Spleen (tissue), 7 donors: Measurements from ENCODE around the gene ARHGEF26.

Experiments used
- POLR2A ChIP-seq, 3 donors: fragments of 450-650 bp; IDR thresholded peaks; one replicate each; pipeline ENCODE4 v1.5.1; 2017; ENCODE audit warnings: antibody characterized with exemption in 3 of 3, mild to moderate bottlenecking in 1 of 3
- TF ChIP-seq, protein P1 (sequence below), 11 experiments: fragments of 200-600 bp in 7 of 11; fragments of 450-650 bp in 4 of 11; sonication (generic) in 4 of 11; IDR thresholded peaks in 8 of 11; conservative IDR thresholded peaks in 3 of 11; 1 replicate in 7 of 11; 2 replicates in 4 of 11; pipeline versions ENCODE4 v1.4.0 to v1.8.0; 2016 to 2021; ENCODE audit warnings: antibody characterized with exemption in 11 of 11, inconsistent platforms in 4 of 11, mild to moderate bottlenecking in 1 of 11
- donor health status: DM: no; HTN: no; CAD: no; lungs with moderate emphysema.
- donor health status: DM: no; HTN: no; CAD: no.
- donor health status: DM: no; HTN: no; CAD: no.

DNA sequence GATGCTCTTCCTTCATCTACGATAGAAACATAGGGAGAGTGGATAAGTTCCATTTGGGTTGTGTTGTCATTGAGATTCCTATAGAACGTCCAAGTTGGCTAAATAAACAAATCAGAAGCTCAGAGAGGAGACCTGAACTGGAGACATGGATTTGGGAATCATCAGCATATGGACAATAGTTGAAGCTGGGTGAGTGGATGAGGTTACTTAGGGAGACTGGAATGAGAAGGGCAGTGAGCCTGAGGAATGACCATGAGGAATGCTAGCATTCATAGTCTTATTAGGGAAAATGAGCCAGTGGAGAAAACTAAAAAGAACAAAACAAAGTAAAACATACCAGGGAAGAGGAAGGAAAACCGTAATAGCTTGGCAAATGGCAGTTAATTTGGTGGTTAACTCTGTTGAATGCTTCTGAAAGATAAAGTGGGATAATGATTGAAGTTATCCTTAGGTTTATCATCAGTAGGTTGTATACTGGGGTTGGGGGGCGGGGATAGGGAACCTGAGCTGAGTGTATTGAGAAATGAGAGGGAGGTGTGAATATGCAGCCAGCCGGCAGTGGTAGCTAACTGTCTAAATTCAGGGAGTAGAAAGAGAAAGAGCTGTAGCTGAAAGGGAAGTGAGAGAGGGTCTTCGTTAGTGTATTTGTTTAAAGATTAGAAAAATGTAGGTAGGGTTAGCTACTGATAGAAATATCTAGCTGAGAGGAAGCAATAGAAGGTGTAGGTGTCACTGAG lies 74.6 kb downstream of the ARHGEF26 start:
- TF ChIP-seq, protein P1, sequence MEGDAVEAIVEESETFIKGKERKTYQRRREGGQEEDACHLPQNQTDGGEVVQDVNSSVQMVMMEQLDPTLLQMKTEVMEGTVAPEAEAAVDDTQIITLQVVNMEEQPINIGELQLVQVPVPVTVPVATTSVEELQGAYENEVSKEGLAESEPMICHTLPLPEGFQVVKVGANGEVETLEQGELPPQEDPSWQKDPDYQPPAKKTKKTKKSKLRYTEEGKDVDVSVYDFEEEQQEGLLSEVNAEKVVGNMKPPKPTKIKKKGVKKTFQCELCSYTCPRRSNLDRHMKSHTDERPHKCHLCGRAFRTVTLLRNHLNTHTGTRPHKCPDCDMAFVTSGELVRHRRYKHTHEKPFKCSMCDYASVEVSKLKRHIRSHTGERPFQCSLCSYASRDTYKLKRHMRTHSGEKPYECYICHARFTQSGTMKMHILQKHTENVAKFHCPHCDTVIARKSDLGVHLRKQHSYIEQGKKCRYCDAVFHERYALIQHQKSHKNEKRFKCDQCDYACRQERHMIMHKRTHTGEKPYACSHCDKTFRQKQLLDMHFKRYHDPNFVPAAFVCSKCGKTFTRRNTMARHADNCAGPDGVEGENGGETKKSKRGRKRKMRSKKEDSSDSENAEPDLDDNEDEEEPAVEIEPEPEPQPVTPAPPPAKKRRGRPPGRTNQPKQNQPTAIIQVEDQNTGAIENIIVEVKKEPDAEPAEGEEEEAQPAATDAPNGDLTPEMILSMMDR (IDR thresholded peaks at IDR 0.05 in 8 of 11, conservative IDR thresholded peaks at IDR 0.05 in 3 of 11), result no peak
- TF ChIP-seq POLR2A (IDR thresholded peaks at IDR 0.05), result no peak
